HepG2 (cell line): ENCODE results near the gene CES2. TPM values are rescaled to one million over a fixed set of nuclear protein-coding genes. Genes with fewer than 3 reads are reported as not detected.

ENCODE experiments used
- HMGXB3 ChIP-seq: sonication (generic); formaldehyde crosslinking; IDR thresholded peaks from 2 replicates; pipeline ENCODE4 v1.4.0; 2020; ENCODE audit warnings: missing genetic modification reagents, borderline replicate concordance
- HNF1B ChIP-seq: sonication (generic); formaldehyde crosslinking; IDR thresholded peaks from 2 replicates; pipeline ENCODE4 v1.5.1; 2020; ENCODE audit warnings: mild to moderate bottlenecking, moderate library complexity, missing genetic modification reagents
- HOXA9 ChIP-seq: sonication (generic); formaldehyde crosslinking; IDR thresholded peaks from 2 replicates; pipeline ENCODE4 v1.8.1; 2022; ENCODE audit warnings: missing genetic modification reagents, mild to moderate bottlenecking, moderate library complexity, borderline replicate concordance
- JUN ChIP-seq: sonication (generic); formaldehyde crosslinking; IDR thresholded peaks from 2 replicates; pipeline ENCODE4 v1.4.0; 2020; ENCODE audit warnings: mild to moderate bottlenecking, missing genetic modification reagents
- MIXL1 ChIP-seq: IDR thresholded peaks from 2 replicates; pipeline ENCODE4 v1.6.1; 2016
- NFYB ChIP-seq: sonication (generic); formaldehyde crosslinking; IDR thresholded peaks from 2 replicates; pipeline ENCODE4 v1.4.0; 2020; ENCODE audit warnings: missing genetic modification reagents
- PHF5A ChIP-seq: IDR thresholded peaks from one replicate; pipeline ENCODE4 v1.6.1; 2018; ENCODE audit warnings: low read depth, missing genetic modification reagents; ENCODE audit not compliant: unreplicated experiment
- RFXANK ChIP-seq: IDR thresholded peaks from 2 replicates; pipeline ENCODE4 v1.6.1; 2016
- YEATS4 ChIP-seq: sonication (generic); formaldehyde crosslinking; IDR thresholded peaks from 2 replicates; pipeline ENCODE4 v1.4.0; 2020; ENCODE audit warnings: missing genetic modification reagents, borderline replicate concordance
- ZBTB25 ChIP-seq: IDR thresholded peaks from 2 replicates; pipeline ENCODE4 v1.6.1; 2018; ENCODE audit warnings: missing genetic modification reagents
- ZNF34 ChIP-seq: sonication (generic); formaldehyde crosslinking; IDR thresholded peaks from 2 replicates; pipeline ENCODE4 v1.4.0; 2020; ENCODE audit warnings: mild to moderate bottlenecking, missing genetic modification reagents, borderline replicate concordance
- ZNF609 ChIP-seq: sonication (generic); formaldehyde crosslinking; IDR thresholded peaks from 2 replicates; pipeline ENCODE4 v1.4.0; 2020; ENCODE audit warnings: mild to moderate bottlenecking, missing genetic modification reagents, borderline replicate concordance
- ZNF768 ChIP-seq: sonication (generic); formaldehyde crosslinking; IDR thresholded peaks from 2 replicates; pipeline ENCODE4 v1.4.0; 2020; ENCODE audit warnings: missing genetic modification reagents
- ZNF879 ChIP-seq: sonication (generic); formaldehyde crosslinking; IDR thresholded peaks from 2 replicates; pipeline ENCODE4 v1.8.1; 2023; ENCODE audit warnings: missing genetic modification reagents
- ZUFSP ChIP-seq: sonication (generic); formaldehyde crosslinking; IDR thresholded peaks from 2 replicates; pipeline ENCODE4 v1.9.0; 2021; ENCODE audit warnings: missing genetic modification reagents, mild to moderate bottlenecking, borderline replicate concordance
- polyA plus RNA-seq, 8 experiments: library from polyadenylated mRNA; depleted of rRNA in 3 of 8; stranded (reverse) in 7 of 8; unstranded in 1 of 8; fragments of >200 nt; fragmentation: Illumina TruSeq in 4 of 8; extraction: Trizol in 4 of 8; gene quantifications; 2 replicates each; pipeline versions ENCODE4 v1.2.1 to v1.2.3, GENCODE V29; 2011 to 2016; ENCODE audit warnings: low read depth in 4 of 8, missing spikeins in 1 of 8, mixed read lengths in 1 of 8; ENCODE audit not compliant: insufficient read depth in 1 of 8
- total RNA-seq, 5 experiments: library from RNA; depleted of rRNA; stranded (reverse); fragments of >200 nt; fragmentation: Illumina TruSeq; extraction: Trizol; gene quantifications; 2 replicates each; pipeline ENCODE4 v1.2.3, GENCODE V29; 2016; ENCODE audit warnings: low read depth in 1 of 5

Gene CES2
- total and polyA plus RNA-seq, 2 of the 13 experiments (the other 11 are each of a cell fraction or from before 2014, with no cell fraction given): 50.6 to 63.8 TPM

GRCh38 chr16:66894948-66895688, 40.2 kb upstream of the CES2 start (continued):
- TF ChIP-seq JUN (no peak), PHF5A (CRISPR knock-in tag) (no peak), HNF1B (peak; percentile 84), NFYB (CRISPR knock-in tag) (no peak), RFXANK (CRISPR knock-in tag) (no peak), YEATS4 (CRISPR knock-in tag) (no peak), ZNF879 (CRISPR knock-in tag) (no peak), ZUFSP (CRISPR knock-in tag) (no peak), ZNF768 (CRISPR knock-in tag) (no peak), ZNF609 (CRISPR knock-in tag) (no peak), HOXA9 (CRISPR knock-in tag) (no peak), ZNF34 (no peak), ZBTB25 (CRISPR knock-in tag) (peak; percentile 84; the same call in 1 of the 2 replicates), HMGXB3 (CRISPR knock-in tag) (no peak), MIXL1 (peak; percentile 60; the same call in 1 of the 2 replicates)
